K562 (cell line): ENCODE results near the gene OXNAD1. TPM values are rescaled to one million over a fixed set of nuclear protein-coding genes. Genes with fewer than 3 reads are reported as not detected.

Experiments
- CBFA2T3 ChIP-seq: fragments of 450-650 bp; IDR thresholded peaks from 2 replicates; pipeline ENCODE4 v1.6.1; 2017
- DIDO1 ChIP-seq: fragments of 450-650 bp; IDR thresholded peaks from 2 replicates; pipeline ENCODE4 v1.6.1; 2016; ENCODE audit warnings: low read depth, missing biosample characterization, missing genetic modification characterization
- KLF16 ChIP-seq: IDR thresholded peaks from 2 replicates; pipeline ENCODE4 v1.6.1; 2016; ENCODE audit warnings: antibody characterized with exemption
- MAFG ChIP-seq: fragments of 450-650 bp; conservative IDR thresholded peaks from 2 replicates; pipeline ENCODE4 v1.6.1; 2016; ENCODE audit warnings: missing genetic modification characterization, missing compliant biosample characterization
- MCM2 ChIP-seq: fragments of 450-650 bp; IDR thresholded peaks from 2 replicates; pipeline ENCODE4 v1.6.1; 2017; ENCODE audit warnings: low read depth, mild to moderate bottlenecking
- NONO ChIP-seq, 2 experiments: fragments of 200-400 bp in 1 of 2; fragments of 450-650 bp in 1 of 2; formaldehyde crosslinking in 1 of 2; IDR thresholded peaks; 2 replicates each; pipeline ENCODE4 v1.6.1; 2017; ENCODE audit warnings: low read depth in 2 of 2, mild to moderate bottlenecking in 2 of 2, moderate library complexity in 2 of 2, low read length in 1 of 2
- NR2C1 ChIP-seq, 2 experiments: fragments of 450-650 bp; IDR thresholded peaks; 2 replicates each; pipeline ENCODE4 v1.6.1; 2017; ENCODE audit warnings: mild to moderate bottlenecking in 2 of 2, antibody characterized with exemption in 1 of 2, inconsistent platforms in 1 of 2, missing compliant biosample characterization in 1 of 2, missing genetic modification characterization in 1 of 2
- PBX2 ChIP-seq, 2 experiments: IDR thresholded peaks in 1 of 2; conservative IDR thresholded peaks in 1 of 2; 2 replicates each; pipeline ENCODE4 v1.6.1; 2016; ENCODE audit warnings: low read depth in 2 of 2, mild to moderate bottlenecking in 1 of 2, missing compliant biosample characterization in 1 of 2, missing genetic modification characterization in 1 of 2, moderate library complexity in 1 of 2
- PML ChIP-seq: IDR thresholded peaks from 2 replicates; pipeline ENCODE4 v1.6.1; 2012; ENCODE audit warnings: low read length, inconsistent platforms
- TEAD4 ChIP-seq, 2 experiments: sonication (generic) in 1 of 2; formaldehyde crosslinking in 1 of 2; IDR thresholded peaks; 2 replicates each; pipeline versions ENCODE4 v1.6.1 to v1.8.0; 2012 to 2022; ENCODE audit warnings: borderline replicate concordance in 1 of 2, inconsistent platforms in 1 of 2, low read length in 1 of 2, mild to moderate bottlenecking in 1 of 2, missing genetic modification reagents in 1 of 2
- TRIM24 ChIP-seq, 2 experiments: fragments of 450-650 bp; IDR thresholded peaks; 2 replicates each; pipeline ENCODE4 v1.6.1; 2016
- ZNF197 ChIP-seq: fragments of 200-800 bp; sonication (Bioruptor generic); IDR thresholded peaks from 2 replicates; pipeline ENCODE4 v1.6.1; 2016; ENCODE audit warnings: low read depth, missing genetic modification characterization, missing compliant biosample characterization
- ZNF668 ChIP-seq: fragments of 250-450 bp; sonication (Bioruptor Pico); IDR thresholded peaks from 2 replicates; pipeline ENCODE4 v1.8.0; 2022; ENCODE audit warnings: mild to moderate bottlenecking, inconsistent platforms
- ZNF707 ChIP-seq: fragments of 250-450 bp; sonication (Bioruptor Pico); conservative IDR thresholded peaks from 2 replicates; pipeline ENCODE4 v1.8.0; 2022; ENCODE audit warnings: inconsistent platforms, mild to moderate bottlenecking, moderate library complexity
- polyA plus RNA-seq, 8 experiments: library from polyadenylated mRNA; depleted of rRNA in 4 of 8; stranded (reverse) in 5 of 8; unstranded in 3 of 8; fragments of >200 nt; fragmentation: Nextera tagmentation in 2 of 8; fragmentation: Illumina TruSeq in 1 of 8; extraction: Ambion mirVana in 2 of 8; extraction: Trizol in 1 of 8; gene quantifications; 2 replicates each; pipeline versions ENCODE4 v1.2.1 to v1.2.3, GENCODE V29; 2011 to 2014; ENCODE audit warnings: inconsistent platforms in 1 of 8, missing spikeins in 1 of 8
- total RNA-seq, 7 experiments: library from RNA; depleted of rRNA in 6 of 7; stranded (reverse); fragments of >200 nt in 6 of 7; fragmentation: Illumina TruSeq in 2 of 7; extraction: Trizol in 2 of 7; gene quantifications; 2 replicates each; pipeline versions ENCODE4 v1.2.1 to v1.2.3, GENCODE V29; 2011 to 2021; ENCODE audit warnings: low replicate concordance in 1 of 7
- TF ChIP-seq, protein P1 (sequence below), 2 experiments: fragments of 450-650 bp; formaldehyde crosslinking in 1 of 2; IDR thresholded peaks; 2 replicates each; pipeline versions ENCODE4 v1.4.0 to v1.6.1; 2014 to 2020; ENCODE audit warnings: mild to moderate bottlenecking in 2 of 2, borderline replicate concordance in 1 of 2, low read depth in 1 of 2

Gene OXNAD1
- total and polyA plus RNA-seq, 9 of the 15 experiments (the other 6 are each of a cell fraction or from before 2014, with no cell fraction given), result 12.8 to 44.4 (median 41.1) TPM

- TF ChIP-seq PBX2 (CRISPR knock-in tag; IDR thresholded peaks at IDR 0.05; ENCODE audit: low read depth) (no peak), PBX2 (tag; conservative IDR thresholded peaks at IDR 0.05; ENCODE audit: low read depth) (peak; percentile 87), CBFA2T3 (peak; percentile 98), PML (peak; percentile 96), MCM2 (no peak), KLF16 (peak; percentile 93), DIDO1 (tag) (no peak), ZNF197 (CRISPR knock-in tag) (0 out of 2 replicates have a peak, but pooled peaks have one; percentile 72), MAFG (tag) (no peak), NR2C1 (IDR thresholded peaks at IDR 0.05) (no peak), NR2C1 (tag; IDR thresholded peaks at IDR 0.05) (peak; percentile 64), NONO (IDR thresholded peaks at IDR 0.05; ENCODE audit: low read depth in 2 of 2, low read length in 1 of 2) (no peak), TRIM24 (IDR thresholded peaks at IDR 0.05) (peak; percentile 86 to 91), ZNF707 (CRISPR knock-in tag) (no peak), TEAD4 (IDR thresholded peaks at IDR 0.05; ENCODE audit: low read length) (peak; percentile 97), TEAD4 (CRISPR knock-in tag; IDR thresholded peaks at IDR 0.05; ENCODE audit: borderline replicate concordance) (no peak), ZNF668 (CRISPR knock-in tag) (no peak)
- TF ChIP-seq, protein P1, sequence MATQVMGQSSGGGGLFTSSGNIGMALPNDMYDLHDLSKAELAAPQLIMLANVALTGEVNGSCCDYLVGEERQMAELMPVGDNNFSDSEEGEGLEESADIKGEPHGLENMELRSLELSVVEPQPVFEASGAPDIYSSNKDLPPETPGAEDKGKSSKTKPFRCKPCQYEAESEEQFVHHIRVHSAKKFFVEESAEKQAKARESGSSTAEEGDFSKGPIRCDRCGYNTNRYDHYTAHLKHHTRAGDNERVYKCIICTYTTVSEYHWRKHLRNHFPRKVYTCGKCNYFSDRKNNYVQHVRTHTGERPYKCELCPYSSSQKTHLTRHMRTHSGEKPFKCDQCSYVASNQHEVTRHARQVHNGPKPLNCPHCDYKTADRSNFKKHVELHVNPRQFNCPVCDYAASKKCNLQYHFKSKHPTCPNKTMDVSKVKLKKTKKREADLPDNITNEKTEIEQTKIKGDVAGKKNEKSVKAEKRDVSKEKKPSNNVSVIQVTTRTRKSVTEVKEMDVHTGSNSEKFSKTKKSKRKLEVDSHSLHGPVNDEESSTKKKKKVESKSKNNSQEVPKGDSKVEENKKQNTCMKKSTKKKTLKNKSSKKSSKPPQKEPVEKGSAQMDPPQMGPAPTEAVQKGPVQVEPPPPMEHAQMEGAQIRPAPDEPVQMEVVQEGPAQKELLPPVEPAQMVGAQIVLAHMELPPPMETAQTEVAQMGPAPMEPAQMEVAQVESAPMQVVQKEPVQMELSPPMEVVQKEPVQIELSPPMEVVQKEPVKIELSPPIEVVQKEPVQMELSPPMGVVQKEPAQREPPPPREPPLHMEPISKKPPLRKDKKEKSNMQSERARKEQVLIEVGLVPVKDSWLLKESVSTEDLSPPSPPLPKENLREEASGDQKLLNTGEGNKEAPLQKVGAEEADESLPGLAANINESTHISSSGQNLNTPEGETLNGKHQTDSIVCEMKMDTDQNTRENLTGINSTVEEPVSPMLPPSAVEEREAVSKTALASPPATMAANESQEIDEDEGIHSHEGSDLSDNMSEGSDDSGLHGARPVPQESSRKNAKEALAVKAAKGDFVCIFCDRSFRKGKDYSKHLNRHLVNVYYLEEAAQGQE (IDR thresholded peaks at IDR 0.05; ENCODE audit: borderline replicate concordance), result no peak; the same call in 1 of the 2 replicates
- TF ChIP-seq, protein P1 (CRISPR knock-in tag; IDR thresholded peaks at IDR 0.05; ENCODE audit: low read depth), result 0 out of 2 replicates have a peak, but pooled peaks have one; percentile 13
Measured at GRCh38 chr3:16304061-16305010, 39.3 kb downstream of the OXNAD1 start (continued).
